Loucy (cell line): Measurements from ENCODE around the gene LBP.
A peak's percentile ranks its signal among the peaks of the same experiment; 100 is the strongest.

Source experiments
- H2AFZ ChIP-seq: fragments of 200-600 bp; sonication (generic); 2 replicates; pipeline ENCODE4 v1.6.0; 2016; ENCODE audit warnings: antibody characterized with exemption, mild to moderate bottlenecking, low read length, moderate library complexity
- H3F3A ChIP-seq: fragments of 200-600 bp; 2 replicates; pipeline ENCODE4 v1.6.0; 2016; ENCODE audit warnings: antibody characterized with exemption, low read depth, mild to moderate bottlenecking
- H3K27me3 ChIP-seq: fragments of 200-600 bp; sonication (generic); 2 replicates; pipeline ENCODE4 v1.6.1; 2014; ENCODE audit warnings: low read length, mild to moderate bottlenecking; ENCODE audit not compliant: insufficient read depth, poor library complexity, severe bottlenecking
- H3K36me3 ChIP-seq: fragments of 200-600 bp; sonication (generic); 2 replicates; pipeline ENCODE4 v1.6.1; 2016; ENCODE audit warnings: low read length; ENCODE audit not compliant: insufficient read depth
- H3K4me1 ChIP-seq: fragments of 200-600 bp; sonication (generic); 2 replicates; pipeline ENCODE4 v1.5.1; 2014; ENCODE audit warnings: low read length, mild to moderate bottlenecking; ENCODE audit not compliant: insufficient read depth, poor library complexity, severe bottlenecking
- H3K4me2 ChIP-seq: fragments of 200-600 bp; sonication (generic); 2 replicates; pipeline ENCODE4 v1.6.0; 2014; ENCODE audit warnings: antibody characterized with exemption, low read length, low read depth, mild to moderate bottlenecking; ENCODE audit not compliant: poor library complexity, severe bottlenecking
- H3K4me3 ChIP-seq: fragments of 200-600 bp; sonication (generic); 2 replicates; pipeline ENCODE4 v1.5.1; 2014; ENCODE audit warnings: low read length, mild to moderate bottlenecking, mixed read lengths; ENCODE audit not compliant: poor library complexity, severe bottlenecking
- H3K79me2 ChIP-seq: fragments of 200-600 bp; sonication (generic); 2 replicates; pipeline ENCODE4 v1.6.1; 2014; ENCODE audit warnings: low read length; ENCODE audit not compliant: insufficient read depth
- H3K9ac ChIP-seq: fragments of 200-600 bp; sonication (generic); 2 replicates; pipeline ENCODE4 v1.6.0; 2014; ENCODE audit warnings: mild to moderate bottlenecking, low read depth, low read length, moderate library complexity; ENCODE audit not compliant: poor library complexity, severe bottlenecking
- H3K9me2 ChIP-seq: fragments of 200-600 bp; sonication (generic); replicated peaks from 2 replicates; pipeline ENCODE4 v1.6.1; 2016; ENCODE audit warnings: low read depth, low read length, mixed read lengths
- H3K9me3 ChIP-seq: fragments of 200-600 bp; sonication (generic); 2 replicates; pipeline ENCODE4 v1.6.1; 2014; ENCODE audit warnings: mild to moderate bottlenecking, antibody characterized with exemption, low read length, low read depth; ENCODE audit not compliant: insufficient read depth
- H4K20me1 ChIP-seq: fragments of 200-600 bp; sonication (generic); 2 replicates; pipeline ENCODE4 v1.6.0; 2014; ENCODE audit warnings: antibody characterized with exemption, low read length, mild to moderate bottlenecking; ENCODE audit not compliant: insufficient read depth, poor library complexity, severe bottlenecking
- CTCF ChIP-seq: fragments of 200-600 bp; sonication (generic); conservative IDR thresholded peaks from 2 replicates; pipeline ENCODE4 v1.5.1; 2014; ENCODE audit warnings: mild to moderate bottlenecking, antibody characterized with exemption, low read length
- EZH2phosphoT487 ChIP-seq: fragments of 200-600 bp; IDR thresholded peaks from 2 replicates; pipeline ENCODE4 v1.6.1; 2018; ENCODE audit warnings: antibody characterized with exemption, mild to moderate bottlenecking, moderate library complexity, borderline replicate concordance

Gene LBP

GRCh38 chr20:38383147-38383546, 36.9 kb downstream of the LBP start:
- Histone ChIP-seq H3K79me2 (no peaks in the 10 kb centered on the region), H2AFZ (no peak overlapping the region), H3K27me3 (no peaks in the 10 kb centered on the region), H3K4me3 (no peak overlapping the region), H3K9ac (no peak overlapping the region), H3K9me2 (no peaks in the 10 kb centered on the region), H3K4me2 (no peak overlapping the region), H3F3A (no peaks in the 10 kb centered on the region), H3K4me1 (no peaks in the 10 kb centered on the region), H4K20me1 (no peaks in the 10 kb centered on the region), H3K36me3 (no peaks in the 10 kb centered on the region), H3K9me3 (no peaks in the 10 kb centered on the region)
- no peak for TF ChIP-seq EZH2phosphoT487
- no peak for TF ChIP-seq CTCF

- Histone ChIP-seq H3K4me2 (no peak overlapping the region), H3K9me2 (no peaks in the 10 kb centered on the region), H3K36me3 (no peaks in the 10 kb centered on the region), H3K27me3 (no peaks in the 10 kb centered on the region), H3K79me2 (no peaks in the 10 kb centered on the region), H3K9me3 (no peaks in the 10 kb centered on the region), H3K9ac (no peak overlapping the region), H4K20me1 (no peaks in the 10 kb centered on the region), H3K4me1 (no peaks in the 10 kb centered on the region), H3F3A (no peaks in the 10 kb centered on the region), H3K4me3 (no peak overlapping the region), H2AFZ (peak overlapping the region; percentile 60; the same call in 1 of the 2 replicates)
- TF ChIP-seq EZH2phosphoT487 (no peak), CTCF (no peak)
Observed at GRCh38 chr20:38386004-38386403, 39.7 kb downstream of the LBP start.

GRCh38 chr20:38386851-38387250, 40.6 kb downstream of the LBP start:
- H3K79me2 ChIP-seq, result no peaks in the 10 kb centered on the region
- no peak for TF ChIP-seq CTCF
- no peak for TF ChIP-seq EZH2phosphoT487

More at GRCh38 chr20:38386851-38387250, 40.6 kb downstream of the LBP start:
- no peak overlapping the region for H3K9ac ChIP-seq
- H2AFZ ChIP-seq, result no peak overlapping the region
- H3F3A ChIP-seq, result no peaks in the 10 kb centered on the region
- H3K27me3 ChIP-seq, result no peaks in the 10 kb centered on the region
- H3K9me3 ChIP-seq, result no peaks in the 10 kb centered on the region
- no peaks in the 10 kb centered on the region for H3K4me1 ChIP-seq
- no peaks in the 10 kb centered on the region for H3K9me2 ChIP-seq
- no peak overlapping the region for H3K4me2 ChIP-seq
- H4K20me1 ChIP-seq, result no peaks in the 10 kb centered on the region
- no peaks in the 10 kb centered on the region for H3K36me3 ChIP-seq
- H3K4me3 ChIP-seq, result no peak overlapping the region
